Daoy (cell line): ENCODE data around the gene ZNF106. TPM values are rescaled to one million over a fixed set of nuclear protein-coding genes. Genes with fewer than 3 reads are reported as not detected.

Source experiments
- DNase-seq: peaks from one replicate; pipeline ENCODE4 v3.0.0-alpha.2; 2015; ENCODE audit warnings: low read depth
- total RNA-seq: library from RNA; depleted of rRNA; stranded (reverse); fragments of >200 nt; shearing (Covaris generic); gene quantifications from 2 replicates; pipeline ENCODE4 v1.2.3, GENCODE V29; 2014

Gene ZNF106
- total RNA-seq, 1 experiment from 2014 or later: 26.5 TPM

DNA sequence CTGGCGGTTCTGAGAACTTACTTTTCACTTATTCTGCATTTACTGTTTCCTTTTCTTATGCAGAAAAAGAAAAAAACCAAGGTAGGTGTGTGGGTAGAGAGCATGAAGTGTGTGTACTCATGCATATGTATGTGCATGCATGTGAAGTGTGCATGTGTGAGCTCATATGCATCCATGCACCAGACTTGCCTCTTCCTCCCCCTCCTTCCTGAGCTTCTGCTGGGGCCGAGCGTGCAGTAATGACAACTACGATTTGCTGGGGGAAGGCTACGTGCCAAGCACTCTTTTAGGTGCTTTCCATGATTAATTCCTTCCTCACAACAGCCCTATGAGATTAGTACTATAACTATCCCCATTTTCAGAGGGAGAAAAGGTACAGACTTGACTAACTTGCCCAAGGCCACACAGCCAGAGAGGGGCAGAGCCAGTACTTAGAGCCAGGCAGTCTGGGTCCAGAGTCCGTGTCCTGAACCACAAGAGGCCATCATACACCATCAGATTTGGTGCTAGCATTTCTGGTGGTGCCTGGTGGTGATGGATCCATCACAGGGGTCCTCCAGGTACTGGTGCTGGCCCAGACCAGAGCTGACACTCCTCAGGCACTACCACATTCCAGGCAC is 85.0 kb downstream of the ZNF106 start:
- no peak for DNase-seq

DNA sequence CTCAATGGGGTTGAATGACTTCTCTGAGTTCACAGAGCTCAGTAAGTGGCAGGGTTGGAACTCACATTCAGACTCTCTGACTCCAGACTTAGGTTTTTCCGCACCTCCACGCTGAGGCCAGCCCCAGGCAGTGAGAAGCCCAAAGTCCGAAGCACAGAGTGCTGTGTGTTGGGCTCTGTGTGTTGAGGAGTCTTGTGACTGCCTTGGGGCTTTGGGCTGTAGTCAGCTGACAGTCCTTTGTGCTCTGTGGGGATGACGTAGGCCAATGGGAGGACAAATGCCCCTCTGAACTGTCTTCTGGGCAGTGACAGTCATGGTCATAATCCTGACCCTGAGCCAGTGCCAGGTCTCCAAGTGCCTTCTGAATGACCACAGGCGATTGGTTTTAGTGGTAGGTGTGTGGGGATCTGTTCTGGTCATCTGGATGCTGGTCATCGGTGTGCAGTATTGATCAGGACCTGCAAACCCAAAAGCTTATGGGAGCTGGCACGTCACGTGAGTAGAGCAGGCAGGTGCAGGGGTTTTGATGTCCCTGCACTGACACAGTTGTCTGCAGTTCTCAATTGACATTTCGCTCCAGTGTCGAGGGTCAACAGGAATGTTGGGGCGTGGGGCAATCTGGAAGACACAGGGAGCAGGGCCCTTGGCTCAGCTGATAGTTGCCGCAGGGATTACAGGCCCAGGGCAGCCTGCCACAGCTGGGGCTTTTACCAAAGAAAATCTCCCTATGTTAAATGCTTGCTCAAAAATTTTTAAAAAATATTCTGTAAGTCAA is 86.3 kb downstream of the ZNF106 start:
- no peak for DNase-seq

DNA sequence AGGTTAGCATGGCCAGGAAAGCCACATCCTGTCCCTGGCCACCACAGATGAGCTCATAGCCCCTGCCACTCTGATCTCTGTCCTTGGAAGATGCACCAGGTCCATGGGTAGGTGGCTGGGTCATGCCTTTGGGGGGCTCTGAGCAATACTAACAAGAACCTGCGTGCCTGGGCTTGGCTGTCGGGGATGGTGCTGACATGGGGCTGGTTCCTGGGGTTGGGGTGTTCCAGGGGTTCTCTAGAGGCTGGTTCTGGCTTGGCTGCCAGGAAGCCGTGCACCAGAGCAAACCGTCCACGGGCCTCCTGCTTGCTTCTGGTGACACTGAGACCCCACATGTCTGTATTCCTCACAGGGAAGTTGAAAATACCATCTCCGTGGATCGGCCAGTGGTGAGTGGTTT is 87.6 kb downstream of the ZNF106 start:
- DNase-seq: no peak

DNA sequence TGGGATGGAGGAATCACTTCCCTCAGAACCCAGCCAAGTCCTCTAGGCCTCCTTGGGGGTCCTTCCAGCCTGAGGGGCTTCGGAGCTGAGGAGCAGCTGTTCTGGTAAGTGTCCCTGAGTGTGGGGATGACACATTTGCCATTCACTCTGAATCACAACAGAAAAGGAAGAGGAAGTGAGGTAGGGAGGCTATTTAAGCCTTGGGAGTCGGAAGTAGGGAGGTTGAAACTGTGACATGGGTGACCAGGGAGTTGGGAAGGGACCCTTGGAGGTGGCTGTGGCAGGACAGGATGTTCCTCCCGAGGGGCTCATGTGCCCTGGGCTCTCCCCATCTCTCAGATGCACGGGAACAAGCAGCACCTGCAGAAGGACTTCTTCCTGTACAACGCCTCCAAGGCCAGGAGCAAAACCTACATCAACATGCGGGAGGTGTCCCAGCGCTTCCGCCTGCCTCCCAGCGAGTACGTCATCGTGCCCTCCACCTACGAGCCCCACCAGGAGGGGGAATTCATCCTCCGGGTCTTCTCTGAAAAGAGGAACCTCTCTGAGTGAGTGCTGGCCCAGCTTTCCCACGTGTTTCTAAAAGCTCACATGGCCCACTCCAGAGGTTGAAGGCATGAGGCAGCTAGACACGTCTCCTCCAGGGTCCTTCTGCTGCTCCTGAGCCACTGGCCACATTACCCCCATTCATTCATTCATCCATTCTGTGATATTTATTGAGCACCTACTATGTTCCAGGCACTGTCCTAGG is 88.3 kb downstream of the ZNF106 start:
- DNase-seq: peak; percentile 14

DNA sequence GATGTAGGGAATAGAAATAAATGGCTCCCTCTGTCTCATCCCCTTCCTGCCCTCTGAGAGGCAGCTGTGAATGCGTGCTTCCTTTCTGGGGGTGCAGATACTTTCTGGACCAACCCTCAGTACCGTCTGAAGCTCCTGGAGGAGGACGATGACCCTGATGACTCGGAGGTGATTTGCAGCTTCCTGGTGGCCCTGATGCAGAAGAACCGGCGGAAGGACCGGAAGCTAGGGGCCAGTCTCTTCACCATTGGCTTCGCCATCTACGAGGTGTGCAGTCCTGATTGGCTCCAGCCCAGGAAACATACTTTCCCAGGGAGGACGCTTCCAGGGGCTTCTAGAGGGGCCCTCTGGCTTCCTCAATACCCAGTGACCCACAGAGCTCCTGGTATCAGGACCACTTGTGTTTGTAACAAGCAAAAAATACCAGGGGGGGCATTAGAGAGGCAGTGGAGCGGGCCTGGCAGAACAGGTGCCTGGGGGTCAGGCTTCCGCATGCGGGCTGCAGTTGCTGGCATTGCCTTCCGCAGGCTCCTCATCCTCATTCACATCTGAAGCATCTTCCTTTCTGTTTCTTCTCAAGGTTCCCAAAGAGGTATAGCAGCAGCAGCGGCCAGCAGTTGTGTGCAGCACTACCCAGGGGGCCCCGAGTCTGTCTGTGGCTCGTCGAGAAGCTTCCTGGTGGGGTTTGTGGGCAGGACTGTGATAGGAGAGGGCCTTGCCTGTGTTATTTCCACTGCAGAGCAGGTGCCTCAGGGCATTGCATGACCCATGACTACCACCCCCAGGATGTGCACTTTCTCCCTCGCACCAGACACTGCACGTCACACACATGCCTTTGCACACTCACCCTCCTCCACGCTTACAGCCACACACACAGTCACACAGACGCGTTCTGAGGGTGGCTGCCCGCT is 89.1 kb downstream of the ZNF106 start:
- DNase-seq: no peak

DNA sequence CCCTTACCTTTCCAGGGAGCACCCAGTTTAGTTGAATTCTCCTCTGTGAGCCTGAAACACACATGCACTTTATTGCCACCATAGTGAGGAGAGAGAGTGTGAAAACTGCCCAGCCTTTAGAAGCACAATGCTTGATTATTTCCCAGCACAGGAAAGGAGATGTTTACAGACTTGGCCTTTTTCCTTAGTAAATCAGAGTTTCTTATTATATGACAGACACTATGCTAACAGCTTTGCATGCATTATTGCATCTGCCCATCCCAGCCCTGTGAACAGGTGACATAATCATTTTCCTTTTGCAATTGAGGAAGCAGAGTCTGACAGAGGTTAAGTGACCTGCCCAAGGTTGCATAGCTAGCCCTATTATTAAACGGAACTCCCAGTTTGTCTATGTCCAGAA is 95.1 kb downstream of the ZNF106 start:
- no peak for DNase-seq

DNA sequence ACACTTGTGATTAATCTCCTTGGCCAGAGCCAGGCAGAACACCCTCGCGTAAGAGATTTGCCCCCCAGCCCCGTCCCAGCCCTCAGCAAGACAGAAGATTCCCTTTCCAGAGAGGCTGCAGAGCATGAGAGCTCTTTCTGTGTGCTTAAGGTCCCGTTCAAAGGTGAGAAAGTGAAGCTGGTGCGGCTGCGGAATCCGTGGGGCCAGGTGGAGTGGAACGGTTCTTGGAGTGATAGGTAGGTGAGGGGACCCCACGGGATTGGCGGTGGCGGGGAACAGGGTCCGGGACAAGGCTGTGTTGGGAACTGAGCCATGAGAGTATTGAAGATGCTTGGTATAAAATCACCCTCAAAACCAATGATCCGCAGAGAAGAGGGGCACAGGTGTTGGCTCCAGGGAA is 96.8 kb downstream of the ZNF106 start:
- DNase-seq: no peak

DNA sequence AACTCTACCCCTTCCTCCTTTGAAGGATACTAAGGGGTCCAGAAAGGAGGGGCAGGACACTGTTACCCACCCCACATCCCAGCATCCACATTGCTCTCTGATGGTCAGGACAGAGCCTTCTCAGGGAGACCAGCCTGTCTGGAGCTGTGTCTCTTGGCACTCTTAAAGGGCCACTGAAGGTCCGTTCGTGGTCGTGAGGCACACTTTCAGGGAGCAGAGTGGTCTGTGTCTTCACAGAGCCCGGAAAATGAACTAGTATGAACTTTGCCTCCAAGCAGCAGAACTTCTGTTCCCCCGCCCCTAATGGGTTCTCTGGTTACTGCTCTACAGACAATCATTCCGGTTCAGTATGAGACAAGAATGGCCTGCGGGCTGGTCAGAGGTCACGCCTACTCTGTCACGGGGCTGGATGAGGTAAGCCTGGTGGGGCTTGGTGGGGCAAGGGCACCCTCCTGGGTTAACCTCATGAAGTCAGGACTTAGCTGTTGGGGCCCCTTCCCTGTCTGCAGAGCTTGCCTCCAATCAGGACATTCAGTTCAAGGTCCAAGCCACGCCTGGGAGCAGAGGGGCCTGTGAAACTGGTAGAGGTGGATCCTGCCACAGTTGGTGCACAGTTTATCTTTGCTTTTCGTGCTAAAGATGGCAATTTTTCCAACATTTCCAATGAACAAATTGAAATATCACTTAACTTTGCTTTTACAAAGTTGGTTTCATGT is 98.5 kb downstream of the ZNF106 start:
- DNase-seq: no peak

DNA sequence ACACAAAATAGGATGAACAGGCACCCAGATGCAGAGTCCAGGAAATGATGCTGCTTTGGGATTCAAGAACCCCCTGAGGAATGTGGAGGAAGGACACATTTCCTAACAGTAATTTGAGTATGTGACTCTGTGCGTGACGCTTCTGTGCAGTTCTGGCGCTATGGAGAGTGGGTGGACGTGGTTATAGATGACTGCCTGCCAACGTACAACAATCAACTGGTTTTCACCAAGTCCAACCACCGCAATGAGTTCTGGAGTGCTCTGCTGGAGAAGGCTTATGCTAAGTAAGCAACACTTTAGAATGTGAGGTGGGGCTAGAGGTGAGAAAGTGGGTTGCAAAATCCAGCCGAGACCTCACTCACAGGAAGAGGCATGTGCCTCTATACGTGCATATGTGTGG is 103.3 kb downstream of the ZNF106 start:
- DNase-seq: no peak

DNA sequence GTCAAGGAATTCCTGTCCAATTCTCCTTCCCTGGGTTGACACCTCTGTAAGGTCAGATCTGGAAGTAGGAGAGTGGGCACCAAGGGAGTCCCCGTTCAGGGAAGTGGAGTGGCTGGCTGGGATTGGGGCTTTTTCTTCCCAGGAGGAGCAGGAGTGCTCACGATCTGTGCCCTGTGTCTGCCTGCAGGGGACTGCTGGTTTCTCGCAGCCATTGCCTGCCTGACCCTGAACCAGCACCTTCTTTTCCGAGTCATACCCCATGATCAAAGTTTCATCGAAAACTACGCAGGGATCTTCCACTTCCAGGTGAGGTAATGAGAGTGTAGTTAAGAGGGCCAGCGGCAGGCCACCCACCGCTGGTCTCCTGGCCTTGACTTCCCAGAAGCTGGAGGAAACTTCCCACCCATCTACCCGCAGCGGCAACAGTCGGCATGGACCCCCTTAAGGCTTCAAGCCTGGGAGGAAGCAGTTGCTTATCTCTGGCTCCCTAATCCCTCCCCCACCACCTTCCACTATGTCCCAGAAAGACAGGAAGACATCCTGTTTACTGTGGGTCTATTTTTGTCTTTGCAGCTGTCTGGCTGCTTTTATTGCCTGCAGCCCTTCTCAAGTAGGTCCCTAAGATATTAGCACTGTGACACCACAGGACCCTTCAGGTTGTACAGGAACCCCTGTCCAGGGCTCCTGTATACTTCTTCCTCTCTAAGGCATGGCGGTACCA is 104.8 kb downstream of the ZNF106 start:
- no peak for DNase-seq

DNA sequence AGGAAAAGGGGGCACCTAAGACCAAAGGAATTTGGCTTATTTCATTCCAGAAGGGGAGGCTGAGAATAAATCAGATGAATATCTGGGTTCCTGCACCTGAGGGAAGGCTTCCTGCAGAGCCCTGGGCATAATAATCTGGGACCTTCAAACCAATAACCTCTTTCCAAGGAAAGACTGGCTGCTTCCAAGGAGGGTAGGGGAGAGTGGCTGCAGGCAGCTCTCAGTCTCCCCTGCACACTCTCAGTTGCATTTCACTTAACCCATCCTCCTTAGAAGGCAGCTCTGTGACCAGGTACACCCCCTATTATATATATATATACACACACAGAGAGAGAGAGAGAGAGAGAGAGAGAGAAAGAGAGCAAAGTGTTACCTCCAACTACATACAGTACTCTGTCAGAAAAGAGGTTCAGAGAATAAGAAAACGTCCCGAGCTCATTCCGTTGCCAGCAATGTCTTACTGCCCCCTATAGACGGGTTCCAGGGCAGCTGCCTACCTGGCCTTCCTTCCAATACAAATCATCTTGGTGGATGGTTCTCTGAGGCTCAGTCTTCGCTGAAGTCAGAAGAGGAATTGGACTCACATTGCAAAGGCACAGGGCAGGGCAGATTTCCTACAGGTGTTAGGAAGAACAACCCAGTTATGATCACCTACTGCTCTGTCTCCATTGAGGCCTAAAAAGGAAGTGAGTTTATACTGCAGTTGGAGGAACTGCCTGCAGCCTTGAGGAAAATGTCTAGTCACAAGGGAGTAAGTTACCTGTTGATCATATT is 105.5 kb downstream of the ZNF106 start:
- peak; percentile 35 for DNase-seq

DNA sequence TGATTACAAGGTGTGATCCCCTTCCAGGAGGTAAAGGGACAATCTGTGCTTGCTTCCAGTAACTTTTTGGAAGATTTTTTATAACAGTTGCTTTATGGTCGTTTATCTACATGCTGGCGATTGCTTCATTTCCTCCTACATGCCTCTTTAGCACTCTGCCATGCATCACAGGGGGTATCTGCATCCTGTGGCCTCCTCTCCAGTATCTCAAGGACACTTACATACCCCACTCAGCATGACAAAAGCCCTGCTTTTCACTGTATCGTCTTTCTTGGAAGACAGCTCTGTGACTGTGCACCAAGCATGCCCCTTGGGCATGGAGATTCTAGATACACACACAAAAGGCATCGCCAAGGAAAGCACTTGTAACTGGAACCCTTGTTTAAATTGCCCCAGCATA is 106.3 kb downstream of the ZNF106 start:
- DNase-seq: no peak

DNA sequence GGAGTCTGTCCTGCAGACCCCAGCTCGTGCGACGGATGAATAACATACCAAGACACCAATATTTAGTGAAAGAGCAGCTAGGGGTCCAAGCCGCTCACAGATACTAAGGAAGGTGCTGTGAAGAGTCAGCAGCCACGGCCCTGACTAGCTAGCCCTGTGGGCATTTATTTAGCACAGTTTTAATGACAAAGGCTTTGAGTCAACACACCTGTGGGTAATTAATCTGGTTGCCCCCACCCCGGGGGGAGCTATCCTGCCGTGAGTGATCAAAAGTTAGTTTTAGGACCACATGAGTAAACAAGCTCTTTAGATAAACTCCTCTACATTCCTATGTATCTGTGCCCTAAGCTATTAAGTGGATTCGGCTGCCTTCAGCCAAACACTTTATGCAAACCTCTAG is 112.9 kb downstream of the ZNF106 start:
- DNase-seq: no peak

DNA sequence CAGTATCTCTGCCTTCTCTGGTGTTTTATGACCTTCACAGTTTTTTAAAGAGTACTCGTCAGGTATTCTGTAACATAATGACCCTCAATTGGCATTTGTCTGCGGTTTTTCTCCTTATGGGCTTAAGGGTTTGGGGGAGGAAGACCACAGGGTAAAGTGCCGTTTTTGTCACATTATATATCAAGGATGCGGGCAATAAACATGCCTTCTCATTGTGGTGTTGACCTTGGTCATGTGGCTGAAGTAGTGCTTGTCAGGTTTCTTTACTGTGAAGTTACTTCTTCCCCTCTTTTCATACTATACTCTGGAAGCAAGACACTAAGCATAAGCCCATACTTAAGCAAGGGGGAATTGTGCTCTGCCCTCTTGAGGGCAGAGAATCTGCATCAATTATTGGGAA is 115.0 kb downstream of the ZNF106 start:
- DNase-seq: no peak

DNA sequence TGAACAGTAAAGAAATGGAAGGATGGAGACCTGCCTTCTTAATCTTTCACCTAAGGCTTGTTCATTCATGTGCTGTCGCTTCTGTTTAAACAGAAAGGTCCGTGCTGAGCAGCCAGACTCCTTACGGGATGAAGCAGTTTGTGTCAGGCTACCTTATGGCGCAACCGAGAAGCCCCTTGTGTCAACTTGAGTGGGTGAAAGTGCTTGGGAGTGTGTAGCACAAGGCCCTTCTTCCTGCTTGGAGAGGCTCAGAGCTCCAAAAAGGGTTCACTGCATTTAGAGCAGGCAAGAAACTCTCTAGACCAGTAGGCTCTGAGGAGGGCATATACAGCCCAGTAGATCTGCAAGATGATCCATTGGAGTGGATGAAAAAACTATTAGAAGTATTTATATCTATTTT is 115.7 kb downstream of the ZNF106 start:
- DNase-seq: no peak

DNA sequence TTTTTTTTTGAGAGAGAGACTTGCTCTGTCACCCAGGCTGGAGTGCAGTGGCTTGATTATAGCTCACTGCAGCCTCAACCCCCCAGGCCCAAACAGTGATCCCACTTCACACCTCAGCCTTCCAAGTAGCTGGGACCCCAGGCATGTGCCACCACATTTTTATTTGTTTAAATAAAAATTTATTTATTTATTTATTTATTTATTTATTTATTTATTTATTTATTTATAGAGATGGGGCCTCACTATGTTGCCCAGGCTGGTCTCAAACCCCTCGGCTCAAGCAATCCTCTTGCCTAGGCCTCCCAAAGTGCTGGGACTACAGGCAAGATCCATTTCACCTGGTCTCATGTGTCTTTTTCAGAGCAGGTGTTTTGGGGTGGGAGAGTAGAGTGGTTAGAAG is 116.1 kb downstream of the ZNF106 start:
- no peak for DNase-seq

DNA sequence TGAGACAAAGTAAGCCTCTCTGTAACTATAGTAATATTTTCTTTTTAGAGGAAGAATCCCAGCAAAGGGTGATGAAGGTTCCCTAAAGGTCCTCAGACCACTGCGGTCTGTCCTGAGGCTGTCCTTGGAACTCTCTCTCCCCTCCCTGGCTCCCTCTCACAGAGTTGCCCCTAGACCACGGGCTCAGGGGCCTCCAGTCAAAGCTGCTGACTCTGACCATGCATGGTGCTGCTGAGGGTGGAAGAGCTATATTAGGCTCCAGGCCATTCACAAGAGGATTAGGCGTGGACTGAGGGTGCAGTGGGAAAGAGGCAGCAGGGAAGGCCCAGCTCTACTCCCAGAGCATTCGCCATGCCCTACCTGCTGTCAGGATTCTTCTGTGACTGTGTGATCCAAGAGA is 117.0 kb downstream of the ZNF106 start:
- DNase-seq: no peak

DNA sequence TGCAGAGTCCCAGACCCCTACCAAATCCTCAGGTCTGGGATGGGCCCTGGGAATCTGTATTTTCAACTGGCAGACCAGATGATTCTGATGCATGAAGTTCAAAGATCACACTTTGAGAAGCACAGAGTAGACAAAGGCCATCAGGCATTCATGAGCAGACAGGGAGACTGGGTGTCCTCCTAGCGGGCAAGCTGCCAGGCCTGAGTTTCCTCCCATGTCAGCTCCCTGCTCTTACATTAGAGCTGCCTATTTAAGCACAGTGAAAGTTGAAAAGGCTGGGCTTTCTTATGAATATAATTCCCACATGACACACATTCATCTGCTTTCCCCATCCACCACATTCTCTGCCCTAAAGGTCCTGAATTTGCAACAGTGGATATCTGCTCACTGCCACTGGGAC is 117.7 kb downstream of the ZNF106 start:
- DNase-seq: no peak

DNA sequence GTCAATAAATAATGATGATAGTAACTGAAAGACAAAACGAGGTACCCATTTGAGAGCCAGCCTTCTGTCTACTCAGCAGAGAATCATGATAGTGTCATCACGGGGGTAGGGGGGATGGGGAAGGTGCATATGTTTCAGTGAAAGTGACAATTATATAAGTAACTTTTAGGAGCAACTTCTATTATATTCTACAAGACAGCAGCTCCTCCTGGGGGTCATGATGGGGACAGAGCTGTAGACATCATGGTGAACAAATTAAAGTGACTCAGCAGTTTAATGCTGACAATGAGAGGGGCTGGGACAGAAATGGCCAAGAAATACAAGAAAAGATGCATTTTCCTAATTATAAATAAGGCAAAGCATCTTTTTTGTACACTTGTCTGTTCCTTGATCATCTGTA is 119.8 kb downstream of the ZNF106 start:
- DNase-seq: no peak

DNA sequence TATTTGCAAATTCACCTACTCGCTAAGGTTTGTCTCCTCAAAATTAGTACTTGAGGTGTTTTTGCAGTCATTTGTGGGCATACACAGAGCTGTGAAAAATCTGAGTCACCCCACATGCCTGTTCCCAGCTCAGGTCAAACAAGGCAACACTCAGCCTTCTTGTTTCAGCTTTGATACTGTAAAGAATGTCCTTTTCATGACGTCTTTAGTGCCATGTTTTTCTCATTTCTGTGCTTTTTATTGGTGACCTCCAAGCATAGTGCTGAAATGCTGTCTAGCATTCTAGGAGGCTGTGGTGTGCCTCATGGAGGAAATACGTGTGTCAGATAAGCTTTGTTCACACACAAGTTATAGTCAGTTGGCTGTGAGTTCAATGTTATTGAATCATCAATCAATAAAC is 122.8 kb downstream of the ZNF106 start:
- no peak for DNase-seq
